Measurements from ENCODE around the gene PRR12. TPM values are rescaled to one million over a fixed set of nuclear protein-coding genes. Genes with fewer than 3 reads are reported as not detected.

Gene PRR12
- total RNA-seq, 6 donors from 2014 or later: 12.6 to 51.9 (median 33.7) TPM

DNA sequence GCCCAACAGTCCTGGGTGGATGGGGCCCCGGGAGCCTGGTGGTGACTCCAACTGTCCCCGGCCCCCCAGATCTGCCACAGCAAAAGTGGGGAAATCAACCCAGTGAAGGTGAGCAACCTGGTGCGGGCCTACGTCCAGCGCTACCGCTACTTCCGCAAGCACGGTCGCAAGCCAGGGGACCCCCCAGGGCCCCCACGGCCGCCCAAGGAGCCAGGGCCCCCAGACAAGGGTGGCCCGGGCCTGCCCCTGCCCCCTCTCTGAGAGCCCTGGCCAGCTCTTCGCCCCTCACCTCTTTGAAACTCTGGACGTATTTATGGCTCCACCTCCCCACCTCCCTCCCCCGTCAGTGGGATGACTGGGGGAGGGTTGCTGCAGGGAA is 67.1 kb downstream of the PRR12 start:
- H3K4me3 ChIP-seq: no peak overlapping the region
- no peak for TF ChIP-seq POLR2A (IDR thresholded peaks at IDR 0.05)
- no peaks in the 10 kb centered on the region for H3K9me3 ChIP-seq
- H3K27ac ChIP-seq: no peak overlapping the region
- ATAC-seq (ENCODE audit: low FRiP score in 2 of 2) (no peak), DNase-seq (peak in 1 of 2 donors; percentile 70)
- peaks cover 0 to 1% (median under 1%) of the 10 kb centered on the region in 4 donors for H3K4me1 ChIP-seq
- peaks cover 37 to 100% (median 94%) of the 10 kb centered on the region in 4 donors for H3K36me3 ChIP-seq
- WGBS, 2 donors: 80 to 94% methylated on average over 1 to 15 of the region's 15 CpGs
- H3K27me3 ChIP-seq: no peaks in the 10 kb centered on the region

DNA sequence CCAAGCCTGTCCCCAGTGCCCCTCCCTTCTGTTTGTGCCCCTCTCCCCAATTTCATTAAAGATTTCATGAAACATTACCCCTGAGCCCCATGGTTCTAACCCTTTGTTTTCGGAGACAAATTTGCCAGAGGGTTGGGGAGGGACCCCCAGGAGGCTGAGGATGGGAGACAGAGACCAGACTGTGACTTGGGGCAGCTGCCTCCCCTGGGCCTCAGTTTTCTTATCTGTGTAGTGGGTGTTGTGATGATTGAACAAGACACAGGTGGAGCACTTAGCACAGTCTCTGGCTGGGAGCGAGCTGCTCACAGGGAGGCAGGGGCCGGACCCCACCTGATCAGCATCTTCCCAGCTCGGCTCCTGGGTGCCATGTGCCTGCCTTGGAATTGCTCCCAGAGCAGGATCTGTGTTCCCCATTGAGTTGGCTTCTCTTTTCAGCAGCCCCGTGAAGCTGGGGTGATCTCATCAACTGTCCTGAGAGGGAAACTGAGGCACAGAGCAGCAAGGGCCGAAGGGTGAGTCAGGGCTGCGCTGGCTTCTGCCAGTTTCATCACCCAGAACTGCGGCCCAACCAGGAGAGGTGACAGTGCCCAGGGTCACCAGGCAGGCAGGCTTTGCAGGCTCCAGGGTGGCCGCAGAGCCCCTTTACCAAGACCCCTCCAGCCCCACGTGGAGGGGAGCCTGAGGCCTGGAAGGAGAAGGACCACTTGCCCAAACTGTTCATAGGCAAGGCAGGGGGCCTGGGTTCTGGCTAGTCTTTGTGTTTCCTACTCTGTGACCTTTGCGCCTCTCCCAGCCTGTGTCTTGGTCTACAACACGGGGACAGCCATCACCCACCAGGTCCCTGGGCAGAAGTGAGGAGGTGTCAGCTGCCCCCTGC is 67.8 kb downstream of the PRR12 start:
- no peak for ATAC-seq (ENCODE audit: low FRiP score in 2 of 2)
- H3K27me3 ChIP-seq: no peaks in the 10 kb centered on the region
- TF ChIP-seq EP300 (IDR thresholded peaks at IDR 0.05): no peak
- peaks cover 4 to 8% (median 6%) of the 10 kb centered on the region in 4 donors for H3K4me1 ChIP-seq
- H3K4me3 ChIP-seq: no peak overlapping the region
- no peaks in the 10 kb centered on the region for H3K9me3 ChIP-seq
- H3K36me3 ChIP-seq: peaks cover 34 to 95% (median 88%) of the 10 kb centered on the region in 4 donors
- H3K27ac ChIP-seq: no peak overlapping the region
- whole genome bisulfite sequencing, 2 donors: 94 to 100% methylated on average over 6 to 12 of the region's 12 CpGs
- no peak for DNase-seq

DNA sequence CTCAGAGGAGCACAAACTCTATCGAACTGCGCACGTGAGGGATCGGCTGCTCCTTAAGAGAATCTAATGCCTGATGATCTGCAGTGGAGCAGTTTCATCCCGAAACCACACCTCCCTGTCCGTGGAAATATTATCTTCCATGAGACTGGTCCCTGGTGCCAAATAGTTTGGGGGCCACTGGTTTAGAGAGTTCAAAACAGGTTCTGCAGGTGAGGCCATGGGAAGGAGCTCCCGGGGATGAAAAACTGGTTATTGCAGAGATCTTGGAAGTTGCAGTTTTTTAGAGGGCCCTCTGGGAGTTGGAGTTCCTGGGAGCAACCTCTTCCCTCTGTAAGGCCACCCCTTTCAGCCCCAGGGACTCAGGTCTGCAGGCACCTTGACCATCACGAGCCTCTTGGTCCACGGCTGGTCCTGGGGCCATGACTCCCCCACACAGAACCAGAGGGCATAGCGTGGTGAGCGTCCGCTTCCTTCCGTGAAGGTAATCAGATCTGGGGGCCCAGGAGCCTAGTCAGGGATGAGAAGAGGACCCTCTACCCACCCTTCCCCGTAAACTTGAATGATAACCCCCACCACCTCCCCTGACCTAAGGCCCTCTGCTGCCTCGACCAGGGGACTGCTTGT is 69.5 kb downstream of the PRR12 start:
- Histone ChIP-seq H3K4me3 (no peak overlapping the region), H3K9me3 (no peaks in the 10 kb centered on the region), H3K27me3 (no peaks in the 10 kb centered on the region), H3K4me1 (peaks cover 9 to 17% (median 11%) of the 10 kb centered on the region in 4 donors), H3K27ac (no peak overlapping the region), H3K36me3 (peaks cover 25 to 79% (median 72%) of the 10 kb centered on the region in 4 donors)
- WGBS, 2 donors: 85 to 96% methylated on average over 7 to 15 of the region's 15 CpGs
- no peak for TF ChIP-seq POLR2A (IDR thresholded peaks at IDR 0.05)
- TF ChIP-seq POLR2AphosphoS5 (IDR thresholded peaks at IDR 0.05): no peak
- TF ChIP-seq, protein P1, sequence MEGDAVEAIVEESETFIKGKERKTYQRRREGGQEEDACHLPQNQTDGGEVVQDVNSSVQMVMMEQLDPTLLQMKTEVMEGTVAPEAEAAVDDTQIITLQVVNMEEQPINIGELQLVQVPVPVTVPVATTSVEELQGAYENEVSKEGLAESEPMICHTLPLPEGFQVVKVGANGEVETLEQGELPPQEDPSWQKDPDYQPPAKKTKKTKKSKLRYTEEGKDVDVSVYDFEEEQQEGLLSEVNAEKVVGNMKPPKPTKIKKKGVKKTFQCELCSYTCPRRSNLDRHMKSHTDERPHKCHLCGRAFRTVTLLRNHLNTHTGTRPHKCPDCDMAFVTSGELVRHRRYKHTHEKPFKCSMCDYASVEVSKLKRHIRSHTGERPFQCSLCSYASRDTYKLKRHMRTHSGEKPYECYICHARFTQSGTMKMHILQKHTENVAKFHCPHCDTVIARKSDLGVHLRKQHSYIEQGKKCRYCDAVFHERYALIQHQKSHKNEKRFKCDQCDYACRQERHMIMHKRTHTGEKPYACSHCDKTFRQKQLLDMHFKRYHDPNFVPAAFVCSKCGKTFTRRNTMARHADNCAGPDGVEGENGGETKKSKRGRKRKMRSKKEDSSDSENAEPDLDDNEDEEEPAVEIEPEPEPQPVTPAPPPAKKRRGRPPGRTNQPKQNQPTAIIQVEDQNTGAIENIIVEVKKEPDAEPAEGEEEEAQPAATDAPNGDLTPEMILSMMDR (IDR thresholded peaks at IDR 0.05): no peak
- no peak for TF ChIP-seq EP300 (IDR thresholded peaks at IDR 0.05)
- ATAC-seq (ENCODE audit: low FRiP score in 2 of 2) (no peak), DNase-seq (no peak)

DNA sequence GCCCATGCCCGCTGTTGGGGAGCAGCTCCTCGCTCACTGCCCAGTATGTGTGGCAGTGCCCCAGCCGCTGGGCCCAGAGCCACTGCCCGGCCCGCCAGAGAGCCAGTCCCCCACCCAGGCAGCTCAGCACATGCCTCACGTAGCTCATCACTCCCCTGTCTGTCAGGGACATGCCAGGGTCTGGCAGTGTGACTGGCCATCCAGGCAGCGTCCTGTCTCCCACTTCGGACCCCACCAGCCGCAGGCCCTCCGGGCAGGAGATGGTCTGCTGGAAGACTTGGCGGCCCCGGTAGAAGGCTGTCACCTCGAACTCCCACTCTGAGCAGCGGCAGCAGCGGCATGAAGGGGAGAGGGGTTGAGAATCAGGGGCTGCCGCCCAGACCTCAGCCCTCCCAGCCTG is 71.0 kb downstream of the PRR12 start:
- no peak for TF ChIP-seq POLR2AphosphoS5 (IDR thresholded peaks at IDR 0.05)
- peaks cover 10 to 63% (median 57%) of the 10 kb centered on the region in 4 donors for H3K36me3 ChIP-seq
- H3K9me3 ChIP-seq: no peaks in the 10 kb centered on the region
- DNase-seq: peak in 1 of 2 donors; percentile 69
- peaks cover 17 to 29% (median 20%) of the 10 kb centered on the region in 4 donors for H3K4me1 ChIP-seq
- no peaks in the 10 kb centered on the region for H3K27me3 ChIP-seq
- 96 to 100% methylated on average over 1 to 16 of the region's 16 CpGs for WGBS, 2 donors
- no peak for ATAC-seq (ENCODE audit: low FRiP score in 2 of 2)
- no peak overlapping the region for H3K4me3 ChIP-seq
- no peak overlapping the region for H3K27ac ChIP-seq

DNA sequence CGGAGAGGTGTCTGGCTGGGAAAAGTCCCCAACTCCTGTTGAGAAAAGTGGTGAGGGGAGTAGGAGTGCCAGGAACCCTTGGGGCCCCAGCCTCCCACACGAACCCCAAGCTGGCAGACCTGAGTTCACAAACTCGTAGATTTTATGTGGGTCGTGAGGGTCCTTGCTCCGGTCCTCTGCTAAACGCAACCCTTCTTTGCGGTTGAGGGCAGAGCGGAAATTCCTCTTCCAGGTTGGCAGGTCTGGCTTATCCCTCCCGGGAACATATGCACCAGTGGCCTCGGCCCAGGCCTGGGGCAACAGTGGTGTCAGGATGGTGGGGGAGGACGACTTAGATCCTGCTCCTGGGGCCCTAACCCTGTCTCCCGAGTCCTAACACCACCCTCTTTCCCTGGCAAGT is 72.2 kb downstream of the PRR12 start:
- H3K9me3 ChIP-seq: no peaks in the 10 kb centered on the region
- 83 to 91% methylated on average over 7 to 12 of the region's 12 CpGs for WGBS, 2 donors
- peaks cover 17 to 29% (median 20%) of the 10 kb centered on the region in 4 donors for H3K4me1 ChIP-seq
- ATAC-seq (ENCODE audit: low FRiP score in 2 of 2): no peak
- peaks cover 10 to 51% (median 45%) of the 10 kb centered on the region in 4 donors for H3K36me3 ChIP-seq
- DNase-seq: peak in 1 of 2 donors; percentile 15
- H3K4me3 ChIP-seq: peak overlapping the region in 2 of 4 donors; percentile 72 to 73
- TF ChIP-seq EP300 (IDR thresholded peaks at IDR 0.05): no peak
- no peak for TF ChIP-seq POLR2A (IDR thresholded peaks at IDR 0.05)
- TF ChIP-seq, protein P1 (IDR thresholded peaks at IDR 0.05): no peak
- no peak for TF ChIP-seq POLR2AphosphoS5 (IDR thresholded peaks at IDR 0.05)
- H3K27ac ChIP-seq: peak overlapping the region in 3 of 4 donors; percentile 82 to 93 (median 90)
- no peaks in the 10 kb centered on the region for H3K27me3 ChIP-seq

Data from upper lobe of left lung (tissue), 6 donors.